ENCODE measurements around the gene FGF14.

FGF14 gene

DNA sequence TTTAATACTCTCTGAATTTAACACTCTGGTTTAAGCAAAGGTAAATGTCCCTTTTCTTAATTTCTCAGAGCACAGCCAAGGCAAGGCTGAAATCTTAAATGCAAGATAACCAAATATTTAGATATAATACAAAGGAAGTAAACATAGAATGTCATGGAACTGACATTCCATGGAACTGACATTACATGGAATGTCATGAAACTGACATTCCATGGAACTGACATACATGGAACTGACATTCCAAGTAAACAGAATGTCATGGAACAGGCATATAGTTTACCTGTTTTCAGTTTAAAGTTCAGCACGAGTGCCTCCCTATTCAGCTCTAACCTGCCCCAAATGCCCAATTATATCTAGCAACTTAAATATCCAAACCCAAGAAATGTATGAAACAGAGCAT, 21.8 kb downstream of the FGF14 start:
- no peaks in the 10 kb centered on the region for H3K4me1 Mint-ChIP-seq
- no peaks in the 10 kb centered on the region for H3K36me3 Mint-ChIP-seq (ENCODE audit: low read depth)
- H3K9me3 Mint-ChIP-seq, result no peaks in the 10 kb centered on the region
- H3K4me3 Mint-ChIP-seq, result no peak overlapping the region
- no peak overlapping the region for H3K27ac Mint-ChIP-seq
- H3K27me3 Mint-ChIP-seq (ENCODE audit: low read depth), result no peaks in the 10 kb centered on the region
- TF ChIP-seq, protein P1, sequence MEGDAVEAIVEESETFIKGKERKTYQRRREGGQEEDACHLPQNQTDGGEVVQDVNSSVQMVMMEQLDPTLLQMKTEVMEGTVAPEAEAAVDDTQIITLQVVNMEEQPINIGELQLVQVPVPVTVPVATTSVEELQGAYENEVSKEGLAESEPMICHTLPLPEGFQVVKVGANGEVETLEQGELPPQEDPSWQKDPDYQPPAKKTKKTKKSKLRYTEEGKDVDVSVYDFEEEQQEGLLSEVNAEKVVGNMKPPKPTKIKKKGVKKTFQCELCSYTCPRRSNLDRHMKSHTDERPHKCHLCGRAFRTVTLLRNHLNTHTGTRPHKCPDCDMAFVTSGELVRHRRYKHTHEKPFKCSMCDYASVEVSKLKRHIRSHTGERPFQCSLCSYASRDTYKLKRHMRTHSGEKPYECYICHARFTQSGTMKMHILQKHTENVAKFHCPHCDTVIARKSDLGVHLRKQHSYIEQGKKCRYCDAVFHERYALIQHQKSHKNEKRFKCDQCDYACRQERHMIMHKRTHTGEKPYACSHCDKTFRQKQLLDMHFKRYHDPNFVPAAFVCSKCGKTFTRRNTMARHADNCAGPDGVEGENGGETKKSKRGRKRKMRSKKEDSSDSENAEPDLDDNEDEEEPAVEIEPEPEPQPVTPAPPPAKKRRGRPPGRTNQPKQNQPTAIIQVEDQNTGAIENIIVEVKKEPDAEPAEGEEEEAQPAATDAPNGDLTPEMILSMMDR (IDR thresholded peaks at IDR 0.05; ENCODE audit: unreplicated experiment in 3 of 3), result no peak

DNA sequence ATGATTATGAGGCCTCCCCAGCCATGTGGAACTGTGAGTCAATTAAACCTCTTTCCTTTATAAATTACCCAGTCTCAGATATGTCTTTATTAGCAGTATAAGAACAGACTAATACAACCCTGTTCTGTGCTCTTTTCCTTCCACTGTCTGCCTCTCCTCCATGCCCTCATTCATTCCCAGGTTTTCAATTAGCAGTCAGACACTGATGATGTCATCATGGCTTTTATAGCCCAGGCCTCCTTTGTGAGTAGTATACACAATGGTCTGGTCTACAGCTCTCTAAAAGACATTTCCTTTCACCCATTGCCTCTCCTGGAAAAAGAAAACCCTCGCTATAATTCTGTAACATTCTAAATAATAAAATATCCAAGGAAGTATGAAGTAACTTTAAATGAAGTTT, 25.5 kb downstream of the FGF14 start:
- H3K9me3 Mint-ChIP-seq, result no peaks in the 10 kb centered on the region
- H3K27me3 Mint-ChIP-seq (ENCODE audit: low read depth), result no peaks in the 10 kb centered on the region
- no peaks in the 10 kb centered on the region for H3K4me1 Mint-ChIP-seq
- no peaks in the 10 kb centered on the region for H3K36me3 Mint-ChIP-seq (ENCODE audit: low read depth)
- TF ChIP-seq, protein P1 (IDR thresholded peaks at IDR 0.05; ENCODE audit: unreplicated experiment in 3 of 3), result no peak
- H3K27ac Mint-ChIP-seq, result no peak overlapping the region
- H3K4me3 Mint-ChIP-seq, result no peak overlapping the region

DNA sequence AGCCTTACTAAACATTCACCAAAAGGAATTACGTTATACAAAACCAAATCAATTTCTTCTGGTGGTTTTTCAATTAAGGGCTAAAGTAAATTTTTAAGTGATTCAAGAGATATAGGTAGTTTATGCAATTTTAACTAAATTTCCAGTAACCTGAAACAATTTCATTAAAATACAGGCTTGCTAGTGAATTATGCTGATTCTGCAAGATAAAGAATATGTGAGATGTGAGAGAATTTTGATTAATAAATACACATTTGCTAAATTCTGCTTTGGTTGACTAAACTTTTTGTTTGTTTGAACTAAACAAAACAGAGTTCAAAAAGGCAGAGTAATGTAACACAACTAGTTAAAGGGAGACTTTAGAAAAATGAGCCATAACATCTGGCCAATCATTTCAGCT, 27.1 kb downstream of the FGF14 start:
- no peaks in the 10 kb centered on the region for H3K27me3 Mint-ChIP-seq (ENCODE audit: low read depth)
- TF ChIP-seq, protein P1 (IDR thresholded peaks at IDR 0.05; ENCODE audit: unreplicated experiment in 3 of 3), result no peak
- H3K4me1 Mint-ChIP-seq, result no peaks in the 10 kb centered on the region
- no peaks in the 10 kb centered on the region for H3K9me3 Mint-ChIP-seq
- no peak overlapping the region for H3K27ac Mint-ChIP-seq
- no peaks in the 10 kb centered on the region for H3K36me3 Mint-ChIP-seq (ENCODE audit: low read depth)
- no peak overlapping the region for H3K4me3 Mint-ChIP-seq

DNA sequence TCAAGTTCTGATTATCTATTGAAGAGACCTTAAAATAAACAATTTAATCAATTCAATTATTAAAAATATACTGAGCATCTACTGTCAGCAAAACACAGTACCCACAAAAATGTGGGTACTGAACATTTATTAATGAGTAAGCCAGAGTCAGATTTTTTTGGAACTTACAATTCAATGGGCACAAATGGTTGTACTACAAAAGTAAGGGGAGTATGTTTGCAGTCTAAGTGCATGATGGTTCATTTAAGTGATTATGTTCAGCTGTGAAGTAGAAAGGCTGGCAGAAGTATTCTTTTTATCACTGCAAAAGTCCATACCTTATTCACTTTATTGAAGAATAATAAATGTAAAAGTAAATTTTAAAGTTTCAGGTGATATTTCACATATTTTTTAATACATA, 27.6 kb downstream of the FGF14 start:
- TF ChIP-seq, protein P1 (IDR thresholded peaks at IDR 0.05; ENCODE audit: unreplicated experiment in 3 of 3), result no peak
- Mint-ChIP-seq H3K4me1 (no peaks in the 10 kb centered on the region), H3K36me3 (ENCODE audit: low read depth) (no peaks in the 10 kb centered on the region), H3K27ac (no peak overlapping the region), H3K27me3 (ENCODE audit: low read depth) (no peaks in the 10 kb centered on the region), H3K9me3 (no peaks in the 10 kb centered on the region), H3K4me3 (no peak overlapping the region)

DNA sequence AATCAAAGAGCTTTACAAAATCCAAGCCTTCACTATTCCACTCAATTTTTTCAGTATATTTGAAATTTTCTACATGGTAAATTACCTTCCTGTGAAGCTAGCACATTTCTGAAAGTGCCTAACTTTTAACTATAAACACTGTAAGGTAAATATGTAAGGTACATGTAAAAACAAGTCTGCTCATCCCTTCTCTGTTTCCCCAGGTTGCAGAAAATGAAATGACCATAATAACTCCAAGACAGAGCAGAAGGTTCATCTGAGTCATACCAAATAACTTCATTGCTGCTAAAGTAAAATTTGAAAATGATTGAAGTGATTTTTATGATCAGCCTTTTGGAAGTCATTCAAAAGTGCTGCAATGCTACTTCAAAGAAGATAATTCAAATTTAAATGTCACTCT, 28.6 kb downstream of the FGF14 start:
- Mint-ChIP-seq H3K36me3 (ENCODE audit: low read depth) (no peaks in the 10 kb centered on the region), H3K27ac (no peak overlapping the region), H3K4me1 (no peaks in the 10 kb centered on the region), H3K27me3 (ENCODE audit: low read depth) (no peaks in the 10 kb centered on the region), H3K9me3 (no peaks in the 10 kb centered on the region), H3K4me3 (no peak overlapping the region)
- TF ChIP-seq, protein P1 (IDR thresholded peaks at IDR 0.05; ENCODE audit: unreplicated experiment in 3 of 3), result no peak

DNA sequence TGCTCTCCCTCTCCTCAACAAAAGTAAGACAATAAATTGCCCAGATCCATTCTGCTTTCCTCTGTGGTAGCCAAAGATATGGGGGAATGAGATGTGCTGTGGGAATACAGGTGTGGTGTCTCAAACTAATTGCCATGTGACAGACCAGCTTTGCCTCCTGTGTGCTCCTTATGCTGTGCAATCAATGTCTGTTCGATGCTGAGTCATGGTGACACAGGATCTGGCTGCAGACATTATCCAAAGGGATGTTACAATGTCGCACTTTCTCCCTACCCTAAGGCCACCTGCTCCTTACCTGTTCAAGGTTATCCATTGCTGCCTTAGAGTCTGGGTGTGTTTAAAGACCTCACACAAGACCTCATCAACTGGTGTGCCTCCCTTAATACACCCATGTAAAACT, 32.5 kb downstream of the FGF14 start:
- Mint-ChIP-seq H3K4me3 (no peak overlapping the region), H3K27me3 (ENCODE audit: low read depth) (no peaks in the 10 kb centered on the region), H3K27ac (no peak overlapping the region), H3K36me3 (ENCODE audit: low read depth) (no peaks in the 10 kb centered on the region), H3K9me3 (no peaks in the 10 kb centered on the region), H3K4me1 (no peaks in the 10 kb centered on the region)
- TF ChIP-seq, protein P1 (IDR thresholded peaks at IDR 0.05; ENCODE audit: unreplicated experiment in 3 of 3), result no peak

Data from nephron (organoid).